NCI-H748 (cell line): ENCODE results near the gene RGPD5.
"Not testable (repeated sequence)": the region's sequence is repeated elsewhere in the genome, so short reads cannot be mapped to it uniquely, and the experiment has no call there.

Experiments
- DNase-seq: peaks from one replicate; lab custom pipeline; 2025; ENCODE audit not compliant: unreplicated experiment; lab: John Stamatoyannopoulos, UW

The RGPD5 gene

GRCh38 chr2:109891024-109891423 is 96.9 kb downstream of the RGPD5 start:
- DNase-seq = not testable (repeated sequence)

DNA sequence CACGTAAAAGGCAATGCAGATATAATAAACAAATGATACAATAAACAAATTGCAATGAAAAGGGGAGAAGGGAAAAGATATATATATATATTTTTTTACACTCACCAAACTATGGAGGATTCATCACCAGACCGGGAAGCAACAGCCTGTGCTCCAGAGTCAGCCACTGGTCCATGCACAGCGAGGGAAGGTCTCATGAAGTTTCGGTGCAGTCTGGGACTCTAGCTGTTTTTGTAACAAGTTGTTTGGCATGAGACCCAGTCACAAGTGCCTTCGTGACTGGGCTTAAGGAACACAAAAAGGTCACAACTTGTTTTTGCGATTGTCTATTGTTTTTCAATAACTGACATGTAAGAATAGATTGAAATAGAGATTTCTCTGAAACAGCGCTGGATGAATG is 99.6 kb downstream of the RGPD5 start:
- DNase-seq = not testable (repeated sequence)

GRCh38 chr2:109894141-109894540 is 100.0 kb downstream of the RGPD5 start:
- DNase-seq = not testable (repeated sequence)

GRCh38 chr2:109895090-109895869 is 101.2 kb downstream of the RGPD5 start:
- DNase-seq = not testable (repeated sequence)

- not testable (repeated sequence) for DNase-seq
Measured at GRCh38 chr2:109896212-109896611, 102.1 kb downstream of the RGPD5 start.

DNA sequence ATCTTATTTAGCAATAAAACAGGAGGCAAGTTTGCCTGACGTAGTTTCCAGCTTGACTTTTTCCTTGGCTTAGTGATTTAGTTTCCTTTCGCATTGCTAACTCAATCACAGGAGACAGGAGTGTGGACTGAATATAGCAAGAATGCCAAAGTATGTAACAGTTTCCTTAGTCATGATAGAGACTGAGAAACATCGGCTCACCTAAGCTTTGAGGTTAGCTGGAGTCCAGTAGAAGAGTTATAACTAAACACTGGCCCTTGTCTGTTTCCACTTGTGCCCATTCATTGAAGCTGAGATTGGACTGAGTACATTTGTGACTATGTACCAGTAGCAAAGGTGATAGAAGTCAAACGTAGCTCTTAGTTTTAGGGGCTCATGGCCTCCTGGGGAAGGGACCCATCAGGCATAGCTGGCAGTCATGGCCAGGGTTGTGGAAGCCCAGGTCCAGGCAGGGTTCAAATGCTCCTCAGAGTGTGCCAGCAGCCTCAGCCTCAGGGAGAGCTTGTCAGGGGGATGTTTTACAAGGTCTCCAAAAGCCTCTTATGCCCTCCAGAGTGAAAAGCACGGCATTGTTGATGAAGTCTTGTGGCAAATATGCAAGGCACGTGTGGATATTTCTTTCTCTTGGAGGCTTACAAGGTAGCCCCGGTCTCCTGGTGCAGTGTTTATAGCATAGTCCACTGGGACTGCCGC is 103.8 kb downstream of the RGPD5 start:
- DNase-seq = not testable (repeated sequence)

DNA sequence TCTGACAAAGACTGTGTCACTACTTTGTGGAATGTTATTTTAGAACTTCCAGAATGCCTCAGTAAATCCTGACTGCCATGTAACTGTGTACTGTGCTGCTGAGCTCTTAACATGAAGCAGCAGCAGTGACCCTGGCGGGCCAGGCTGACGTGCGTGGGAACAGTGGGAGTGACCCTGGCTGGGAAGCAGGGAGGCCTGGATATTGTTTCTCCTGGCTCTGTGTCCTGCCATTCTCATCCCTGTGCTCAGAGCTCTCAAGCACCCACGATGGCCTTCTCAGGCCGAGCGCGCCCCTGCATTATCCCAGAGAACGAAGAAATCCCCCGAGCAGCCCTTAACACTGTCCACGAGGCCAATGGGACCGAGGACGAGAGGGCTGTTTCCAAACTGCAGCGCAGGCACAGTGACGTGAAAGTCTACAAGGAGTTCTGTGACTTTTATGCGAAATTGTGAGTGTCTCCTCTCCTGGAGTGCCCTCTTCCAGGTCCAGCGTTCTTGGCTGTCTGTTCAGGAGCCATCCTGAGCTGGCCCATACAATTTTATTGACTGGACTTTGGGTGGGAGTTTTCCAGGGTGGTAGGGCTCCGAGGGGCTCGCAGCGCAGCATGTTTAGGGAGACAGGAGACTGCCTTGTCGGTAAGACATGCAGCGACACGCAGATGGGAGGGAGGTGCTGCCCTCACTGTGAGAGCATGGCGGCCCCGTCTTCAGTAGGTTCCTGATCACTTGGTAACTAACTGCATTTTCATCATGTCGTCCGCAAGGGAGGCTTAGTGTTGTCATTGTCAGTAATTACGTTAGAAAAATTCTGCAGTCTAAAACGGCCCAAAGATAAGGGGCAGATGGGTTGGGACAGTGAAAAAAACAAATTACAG is 104.6 kb downstream of the RGPD5 start, which contains the start of gene LIMS3:
TSS of gene LIMS3 (plus strand) at position 227 of the 875 bp plus-strand sequence. CDS start at position 268, 41 bp downstream.
- DNase-seq = not testable (repeated sequence)

- DNase-seq = not testable (repeated sequence)
Measured at GRCh38 chr2:109905796-109906195, 111.7 kb downstream of the RGPD5 start.
